WTC11 (cell line): ENCODE data around the gene MRFAP1L1. TPM values are rescaled to one million over a fixed set of nuclear protein-coding genes. Genes with fewer than 3 reads are reported as not detected.

Experiments used
- ATAC-seq: fragments of 200-7000 bp; cut with Tn5 transposase; 2 replicates; pipeline ENCODE4 v1.10.0; 2021; ENCODE audit warnings: mild to moderate bottlenecking, moderate library complexity
- CTCF ChIA-PET: fragments of 300-600 bp; sonication (Branson Sonifier 250); formaldehyde crosslinking; loops from one replicate; lab custom pipeline; 2021; ENCODE audit warnings: antibody characterized with exemption; lab: Charles Lee
- POLR2A ChIA-PET: fragments of 350-600 bp; sonication (Branson Sonifier 250); formaldehyde crosslinking; loops from one replicate; lab custom pipeline; 2021; ENCODE audit warnings: antibody characterized with exemption; lab: Charles Lee
- DNase-seq: peaks from one replicate; pipeline ENCODE4 v3.0.0; 2021; ENCODE audit warnings: low spot score
- H3K27ac Mint-ChIP-seq: 2 replicates; pipeline ENCODE4 v1.8.0; 2021; ENCODE audit warnings: mixed read lengths
- H3K27me3 Mint-ChIP-seq: 2 replicates; pipeline ENCODE4 v1.8.0; 2021; ENCODE audit warnings: low read depth, mild to moderate bottlenecking, moderate library complexity, mixed read lengths
- H3K36me3 Mint-ChIP-seq: 2 replicates; pipeline ENCODE4 v1.8.0; 2021; ENCODE audit warnings: mixed read lengths
- H3K4me1 Mint-ChIP-seq: 2 replicates; pipeline ENCODE4 v1.8.0; 2022; ENCODE audit warnings: mixed read lengths
- H3K4me3 Mint-ChIP-seq: 2 replicates; pipeline ENCODE4 v1.8.0; 2021; ENCODE audit warnings: mild to moderate bottlenecking, moderate library complexity, mixed read lengths
- H3K9me3 Mint-ChIP-seq: 2 replicates; pipeline ENCODE4 v1.8.0; 2021; ENCODE audit warnings: mixed read lengths
- CBFB ChIP-seq: sonication (generic); formaldehyde crosslinking; IDR thresholded peaks from 2 replicates; pipeline ENCODE4 v1.8.1; 2022; ENCODE audit warnings: mild to moderate bottlenecking, low read depth, missing genetic modification reagents
- CREB1 ChIP-seq: sonication (generic); formaldehyde crosslinking; IDR thresholded peaks from 2 replicates; pipeline ENCODE4 v1.8.0; 2023; ENCODE audit warnings: mild to moderate bottlenecking, missing genetic modification reagents
- ETV6 ChIP-seq: sonication (generic); formaldehyde crosslinking; IDR thresholded peaks from 2 replicates; pipeline ENCODE4 v1.8.1; 2022; ENCODE audit warnings: mild to moderate bottlenecking, missing genetic modification reagents
- FOXP1 ChIP-seq: sonication (generic); formaldehyde crosslinking; IDR thresholded peaks from 2 replicates; pipeline ENCODE4 v1.8.0; 2022; ENCODE audit warnings: missing genetic modification reagents, mild to moderate bottlenecking, moderate library complexity, borderline replicate concordance
- GRHL2 ChIP-seq: fragments of 250-450 bp; sonication (Bioruptor Pico); IDR thresholded peaks from 2 replicates; pipeline ENCODE4 v1.8.0; 2022; ENCODE audit warnings: mild to moderate bottlenecking, moderate library complexity; ENCODE audit not compliant: insufficient replicate concordance, severe bottlenecking
- GTF2I ChIP-seq: fragments of 250-450 bp; sonication (Bioruptor Pico); conservative IDR thresholded peaks from 2 replicates; pipeline ENCODE4 v1.4.0; 2021; ENCODE audit warnings: mild to moderate bottlenecking
- IRF1 ChIP-seq: sonication (generic); formaldehyde crosslinking; IDR thresholded peaks from 2 replicates; pipeline ENCODE4 v1.8.0; 2023; ENCODE audit warnings: missing genetic modification reagents
- NR2C2 ChIP-seq: sonication (generic); formaldehyde crosslinking; IDR thresholded peaks from 2 replicates; pipeline ENCODE4 v1.8.0; 2022; ENCODE audit warnings: mild to moderate bottlenecking, missing genetic modification reagents
- SMAD4 ChIP-seq: sonication (generic); formaldehyde crosslinking; IDR thresholded peaks from 2 replicates; pipeline ENCODE4 v1.8.0; 2022; ENCODE audit warnings: mild to moderate bottlenecking, missing genetic modification reagents
- SP1 ChIP-seq: sonication (generic); formaldehyde crosslinking; conservative IDR thresholded peaks from 2 replicates; pipeline ENCODE4 v1.8.1; 2022; ENCODE audit warnings: missing genetic modification reagents
- ZBTB43 ChIP-seq: sonication (generic); formaldehyde crosslinking; IDR thresholded peaks from 2 replicates; pipeline ENCODE4 v1.8.1; 2023; ENCODE audit warnings: mild to moderate bottlenecking, missing genetic modification reagents
- ZNF425 ChIP-seq: fragments of 250-450 bp; sonication (Bioruptor Pico); conservative IDR thresholded peaks from 2 replicates; pipeline ENCODE4 v1.9.0; 2021; ENCODE audit warnings: mild to moderate bottlenecking
- total RNA-seq: library from RNA; stranded (reverse); gene quantifications from 3 replicates; pipeline ENCODE4 v1.2.3, GENCODE V29; 2021
- TF ChIP-seq, protein P1 (sequence below): sonication (generic); formaldehyde crosslinking; IDR thresholded peaks from 2 replicates; pipeline ENCODE4 v1.8.0; 2022; ENCODE audit warnings: mild to moderate bottlenecking, missing genetic modification reagents
- TF ChIP-seq, protein P2 (sequence below): fragments of 250-450 bp; sonication (Bioruptor Pico); IDR thresholded peaks from 2 replicates; pipeline ENCODE4 v2.1.2; 2022; ENCODE audit warnings: mild to moderate bottlenecking, moderate library complexity
- TF ChIP-seq, protein P3 (sequence below): sonication (generic); formaldehyde crosslinking; IDR thresholded peaks from 2 replicates; pipeline ENCODE4 v1.8.1; 2022; ENCODE audit warnings: low read depth, mild to moderate bottlenecking, moderate library complexity, missing genetic modification reagents, borderline replicate concordance
- TF ChIP-seq, protein P4 (sequence below): sonication (generic); formaldehyde crosslinking; IDR thresholded peaks from 2 replicates; pipeline ENCODE4 v1.8.1; 2023; ENCODE audit warnings: mild to moderate bottlenecking, missing genetic modification reagents, borderline replicate concordance
- TF ChIP-seq, protein P5 (sequence below): sonication (generic); formaldehyde crosslinking; IDR thresholded peaks from 2 replicates; pipeline ENCODE4 v1.8.0; 2022; ENCODE audit warnings: mild to moderate bottlenecking, missing genetic modification reagents

MRFAP1L1 gene
- total RNA-seq, 1 experiment from 2014 or later = 54.4 TPM

GRCh38 chr4:6673660-6674499 is 35.8 kb downstream of the MRFAP1L1 start:
- peak overlapping the region; percentile 90 for H3K4me3 Mint-ChIP-seq
- H3K36me3 Mint-ChIP-seq = peaks cover 26% of the 10 kb centered on the region
- ChIA-PET POLR2A (interaction anchor here (0.9 to 2.6 kb wide), 5 partner anchors 9 to 80 kb away, joined by 3 to 8 read pairs (median 3); partner anchors contain the start of gene MRFAP1), CTCF (interaction anchor here (0.6 to 4.6 kb wide), 17 partner anchors 10 to 423 kb away, joined by 3 to 56 read pairs (median 3); partner anchors contain the start of genes MAN2B2 and MRFAP1L1)
- DNase-seq = peak; percentile 95
- H3K27ac Mint-ChIP-seq = peak overlapping the region; percentile 96
- peaks cover 3% of the 10 kb centered on the region; the same call in 1 of the 2 replicates for H3K9me3 Mint-ChIP-seq
- H3K4me1 Mint-ChIP-seq = peaks cover 31% of the 10 kb centered on the region
- peak; percentile 84 for ATAC-seq
- H3K27me3 Mint-ChIP-seq = peaks cover 28% of the 10 kb centered on the region
- no peak for TF ChIP-seq ZNF425 (CRISPR knock-in tag)
- 0 out of 2 replicates have a peak, but pooled peaks have one; percentile 44 for TF ChIP-seq IRF1
- TF ChIP-seq GTF2I (CRISPR knock-in tag) = no peak
- no peak for TF ChIP-seq NR2C2
- TF ChIP-seq ETV6 (CRISPR knock-in tag) = peak; percentile 83; the same call in 1 of the 2 replicates
- TF ChIP-seq, protein P1, sequence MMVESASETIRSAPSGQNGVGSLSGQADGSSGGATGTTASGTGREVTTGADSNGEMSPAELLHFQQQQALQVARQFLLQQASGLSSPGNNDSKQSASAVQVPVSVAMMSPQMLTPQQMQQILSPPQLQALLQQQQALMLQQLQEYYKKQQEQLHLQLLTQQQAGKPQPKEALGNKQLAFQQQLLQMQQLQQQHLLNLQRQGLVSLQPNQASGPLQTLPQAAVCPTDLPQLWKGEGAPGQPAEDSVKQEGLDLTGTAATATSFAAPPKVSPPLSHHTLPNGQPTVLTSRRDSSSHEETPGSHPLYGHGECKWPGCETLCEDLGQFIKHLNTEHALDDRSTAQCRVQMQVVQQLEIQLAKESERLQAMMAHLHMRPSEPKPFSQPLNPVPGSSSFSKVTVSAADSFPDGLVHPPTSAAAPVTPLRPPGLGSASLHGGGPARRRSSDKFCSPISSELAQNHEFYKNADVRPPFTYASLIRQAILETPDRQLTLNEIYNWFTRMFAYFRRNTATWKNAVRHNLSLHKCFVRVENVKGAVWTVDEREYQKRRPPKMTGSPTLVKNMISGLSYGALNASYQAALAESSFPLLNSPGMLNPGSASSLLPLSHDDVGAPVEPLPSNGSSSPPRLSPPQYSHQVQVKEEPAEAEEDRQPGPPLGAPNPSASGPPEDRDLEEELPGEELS (CRISPR knock-in tag) = peak; percentile 83
- TF ChIP-seq FOXP1 (CRISPR knock-in tag) = peak; percentile 58; the same call in 1 of the 2 replicates
- TF ChIP-seq SP1 (CRISPR knock-in tag) = peak; percentile 61
- TF ChIP-seq, protein P2, sequence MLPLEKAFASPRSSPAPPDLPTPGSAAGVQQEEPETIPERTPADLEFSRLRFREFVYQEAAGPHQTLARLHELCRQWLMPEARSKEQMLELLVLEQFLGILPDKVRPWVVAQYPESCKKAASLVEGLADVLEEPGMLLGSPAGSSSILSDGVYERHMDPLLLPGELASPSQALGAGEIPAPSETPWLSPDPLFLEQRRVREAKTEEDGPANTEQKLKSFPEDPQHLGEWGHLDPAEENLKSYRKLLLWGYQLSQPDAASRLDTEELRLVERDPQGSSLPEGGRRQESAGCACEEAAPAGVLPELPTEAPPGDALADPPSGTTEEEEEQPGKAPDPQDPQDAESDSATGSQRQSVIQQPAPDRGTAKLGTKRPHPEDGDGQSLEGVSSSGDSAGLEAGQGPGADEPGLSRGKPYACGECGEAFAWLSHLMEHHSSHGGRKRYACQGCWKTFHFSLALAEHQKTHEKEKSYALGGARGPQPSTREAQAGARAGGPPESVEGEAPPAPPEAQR = no peak
- TF ChIP-seq GRHL2 (CRISPR knock-in tag) = no peak
- TF ChIP-seq CBFB = peak; percentile 82; the same call in 1 of the 2 replicates
- TF ChIP-seq, protein P3, sequence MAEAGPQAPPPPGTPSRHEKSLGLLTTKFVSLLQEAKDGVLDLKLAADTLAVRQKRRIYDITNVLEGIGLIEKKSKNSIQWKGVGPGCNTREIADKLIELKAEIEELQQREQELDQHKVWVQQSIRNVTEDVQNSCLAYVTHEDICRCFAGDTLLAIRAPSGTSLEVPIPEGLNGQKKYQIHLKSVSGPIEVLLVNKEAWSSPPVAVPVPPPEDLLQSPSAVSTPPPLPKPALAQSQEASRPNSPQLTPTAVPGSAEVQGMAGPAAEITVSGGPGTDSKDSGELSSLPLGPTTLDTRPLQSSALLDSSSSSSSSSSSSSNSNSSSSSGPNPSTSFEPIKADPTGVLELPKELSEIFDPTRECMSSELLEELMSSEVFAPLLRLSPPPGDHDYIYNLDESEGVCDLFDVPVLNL (CRISPR knock-in tag) = peak; percentile 63; the same call in 1 of the 2 replicates
- TF ChIP-seq, protein P4, sequence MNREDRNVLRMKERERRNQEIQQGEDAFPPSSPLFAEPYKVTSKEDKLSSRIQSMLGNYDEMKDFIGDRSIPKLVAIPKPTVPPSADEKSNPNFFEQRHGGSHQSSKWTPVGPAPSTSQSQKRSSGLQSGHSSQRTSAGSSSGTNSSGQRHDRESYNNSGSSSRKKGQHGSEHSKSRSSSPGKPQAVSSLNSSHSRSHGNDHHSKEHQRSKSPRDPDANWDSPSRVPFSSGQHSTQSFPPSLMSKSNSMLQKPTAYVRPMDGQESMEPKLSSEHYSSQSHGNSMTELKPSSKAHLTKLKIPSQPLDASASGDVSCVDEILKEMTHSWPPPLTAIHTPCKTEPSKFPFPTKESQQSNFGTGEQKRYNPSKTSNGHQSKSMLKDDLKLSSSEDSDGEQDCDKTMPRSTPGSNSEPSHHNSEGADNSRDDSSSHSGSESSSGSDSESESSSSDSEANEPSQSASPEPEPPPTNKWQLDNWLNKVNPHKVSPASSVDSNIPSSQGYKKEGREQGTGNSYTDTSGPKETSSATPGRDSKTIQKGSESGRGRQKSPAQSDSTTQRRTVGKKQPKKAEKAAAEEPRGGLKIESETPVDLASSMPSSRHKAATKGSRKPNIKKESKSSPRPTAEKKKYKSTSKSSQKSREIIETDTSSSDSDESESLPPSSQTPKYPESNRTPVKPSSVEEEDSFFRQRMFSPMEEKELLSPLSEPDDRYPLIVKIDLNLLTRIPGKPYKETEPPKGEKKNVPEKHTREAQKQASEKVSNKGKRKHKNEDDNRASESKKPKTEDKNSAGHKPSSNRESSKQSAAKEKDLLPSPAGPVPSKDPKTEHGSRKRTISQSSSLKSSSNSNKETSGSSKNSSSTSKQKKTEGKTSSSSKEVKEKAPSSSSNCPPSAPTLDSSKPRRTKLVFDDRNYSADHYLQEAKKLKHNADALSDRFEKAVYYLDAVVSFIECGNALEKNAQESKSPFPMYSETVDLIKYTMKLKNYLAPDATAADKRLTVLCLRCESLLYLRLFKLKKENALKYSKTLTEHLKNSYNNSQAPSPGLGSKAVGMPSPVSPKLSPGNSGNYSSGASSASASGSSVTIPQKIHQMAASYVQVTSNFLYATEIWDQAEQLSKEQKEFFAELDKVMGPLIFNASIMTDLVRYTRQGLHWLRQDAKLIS (CRISPR knock-in tag) = no peak
- TF ChIP-seq SMAD4 = no peak
- 0 out of 2 replicates have a peak, but pooled peaks have one; percentile 18 for TF ChIP-seq CREB1 (CRISPR knock-in tag)
- peak; percentile 62; the same call in 1 of the 2 replicates for TF ChIP-seq ZBTB43
- TF ChIP-seq, protein P5, sequence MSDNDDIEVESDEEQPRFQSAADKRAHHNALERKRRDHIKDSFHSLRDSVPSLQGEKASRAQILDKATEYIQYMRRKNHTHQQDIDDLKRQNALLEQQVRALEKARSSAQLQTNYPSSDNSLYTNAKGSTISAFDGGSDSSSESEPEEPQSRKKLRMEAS (CRISPR knock-in tag) = peak; percentile 93
